CD4-positive, CD25-positive, alpha-beta regulatory T cell (primary cell): ENCODE data around the gene PKD2L2. TPM values are rescaled to one million over a fixed set of nuclear protein-coding genes. Genes with fewer than 3 reads are reported as not detected.
A peak's percentile ranks its signal among the peaks of the same experiment; 100 is the strongest.

ENCODE experiments used
- ATAC-seq, 2 donors: fragments of 150-1000 bp; cut with Tn5 transposase; one replicate each; pipeline ENCODE4 v1.10.0; 2021; ENCODE audit warnings: low read depth in 2 of 2, moderate number of reproducible peaks in 2 of 2, moderate library complexity in 1 of 2
- DNase-seq, 3 donors: peaks; one replicate each; pipeline versions ENCODE4 v3.0.0 to v3.0.0-alpha.2; 2012 to 2022; ENCODE audit warnings: mixed read lengths in 1 of 3
- H3K27ac ChIP-seq: one replicate; pipeline ENCODE4 v1.7.0; 2013; ENCODE audit warnings: mild to moderate bottlenecking, low read length; ENCODE audit not compliant: insufficient read depth, poor library complexity, severe bottlenecking
- H3K27me3 ChIP-seq: one replicate; pipeline ENCODE4 v1.7.0; 2013; ENCODE audit warnings: low read length; ENCODE audit not compliant: control insufficient read depth, insufficient read depth
- H3K36me3 ChIP-seq: one replicate; pipeline ENCODE4 v1.7.0; 2013; ENCODE audit warnings: mild to moderate bottlenecking, low read length, moderate library complexity; ENCODE audit not compliant: control insufficient read depth, insufficient read depth
- H3K4me1 ChIP-seq: 2 replicates; pipeline ENCODE4 v1.7.0; 2013; ENCODE audit warnings: mild to moderate bottlenecking, low read length; ENCODE audit not compliant: insufficient read depth, control insufficient read depth, poor library complexity, severe bottlenecking
- H3K4me3 ChIP-seq: one replicate; pipeline ENCODE4 v1.7.0; 2013; ENCODE audit warnings: low read depth, mild to moderate bottlenecking, low read length, moderate library complexity
- H3K9me3 ChIP-seq, 2 experiments: 1 replicate in 1 of 2; 2 replicates in 1 of 2; pipeline ENCODE4 v1.7.0; 2013; ENCODE audit warnings: low read length in 2 of 2, mild to moderate bottlenecking in 1 of 2, moderate library complexity in 1 of 2; ENCODE audit not compliant: control insufficient read depth in 2 of 2
- H3K27ac Mint-ChIP-seq, 3 donors: one replicate each; pipeline ENCODE4 v1.8.0; 2020 to 2022; ENCODE audit warnings: mild to moderate bottlenecking in 3 of 3, mixed read lengths in 3 of 3, moderate library complexity in 2 of 3
- H3K27me3 Mint-ChIP-seq: one replicate; pipeline ENCODE4 v1.8.0; 2022; ENCODE audit warnings: mild to moderate bottlenecking, mixed read lengths
- H3K36me3 Mint-ChIP-seq: one replicate; pipeline ENCODE4 v1.8.0; 2020; ENCODE audit warnings: mixed read lengths
- H3K4me1 Mint-ChIP-seq, 4 donors: one replicate each; pipeline ENCODE4 v1.8.0; 2020 to 2022; ENCODE audit warnings: mixed read lengths in 4 of 4, mild to moderate bottlenecking in 1 of 4
- H3K4me3 Mint-ChIP-seq, 4 donors: one replicate each; pipeline ENCODE4 v1.8.0; 2020 to 2022; ENCODE audit warnings: mild to moderate bottlenecking in 4 of 4, mixed read lengths in 4 of 4, moderate library complexity in 3 of 4
- H3K9me3 Mint-ChIP-seq, 7 donors: one replicate each; pipeline ENCODE4 v1.8.0; 2020 to 2022; ENCODE audit warnings: mixed read lengths in 7 of 7, mild to moderate bottlenecking in 3 of 7, moderate library complexity in 2 of 7
- polyA plus RNA-seq, 4 donors: library from polyadenylated mRNA; unstranded; fragments of 300-500 nt; fragmentation: Illumina TruSeq; gene quantifications; one replicate each; pipeline ENCODE4 v1.2.3, GENCODE V29; 2021
- total RNA-seq: library from RNA; stranded (reverse); gene quantifications from one replicate; pipeline ENCODE4 v1.2.3, GENCODE V29; 2022

Gene PKD2L2
- total and polyA plus RNA-seq, 5 donors from 2014 or later = 0.22 to 0.60 (median 0.53) TPM; not detected in 1

- H3K4me3 Mint-ChIP-seq = no peak overlapping the region
- H3K27ac Mint-ChIP-seq = peak overlapping the region in 1 of 3 donors; percentile 41
- Histone ChIP-seq H3K36me3 (no peaks in the 10 kb centered on the region), H3K4me1 (no peaks in the 10 kb centered on the region), H3K9me3 (no peaks in the 10 kb centered on the region), H3K4me3 (no peak overlapping the region), H3K27ac (no peak overlapping the region), H3K27me3 (no peaks in the 10 kb centered on the region)
- H3K9me3 Mint-ChIP-seq = no peaks in the 10 kb centered on the region
- H3K4me1 Mint-ChIP-seq = peaks cover 0 to 5% (median 2%) of the 10 kb centered on the region in 4 donors
- DNase-seq (no peak), ATAC-seq (no peak)
- peaks cover 14% of the 10 kb centered on the region for H3K27me3 Mint-ChIP-seq
- peaks cover 12% of the 10 kb centered on the region for H3K36me3 Mint-ChIP-seq
These were observed 18.5 kb upstream of the PKD2L2 start for GRCh38 chr5:137870647-137871339.

DNA sequence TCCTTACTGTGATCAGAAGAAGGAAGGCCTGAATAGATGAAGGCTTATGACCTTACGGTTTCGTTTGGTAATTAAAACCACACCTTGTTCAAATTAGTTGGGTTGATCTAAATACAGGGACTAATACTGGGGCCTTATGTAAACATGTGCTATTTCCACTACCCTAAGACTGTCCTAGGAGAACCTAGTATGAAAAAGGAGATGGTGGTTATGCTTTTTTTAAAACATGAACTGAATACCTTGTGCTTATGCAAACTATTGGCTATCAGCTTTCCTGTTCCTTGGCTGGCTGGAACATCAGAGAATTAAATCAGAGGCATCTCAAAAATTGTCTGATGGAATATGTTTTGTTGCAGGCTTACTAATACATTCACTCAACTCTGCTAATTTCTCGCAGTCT, 17.7 kb upstream of the PKD2L2 start:
- no peak overlapping the region for H3K4me3 Mint-ChIP-seq
- H3K9me3 Mint-ChIP-seq = no peaks in the 10 kb centered on the region

DNA sequence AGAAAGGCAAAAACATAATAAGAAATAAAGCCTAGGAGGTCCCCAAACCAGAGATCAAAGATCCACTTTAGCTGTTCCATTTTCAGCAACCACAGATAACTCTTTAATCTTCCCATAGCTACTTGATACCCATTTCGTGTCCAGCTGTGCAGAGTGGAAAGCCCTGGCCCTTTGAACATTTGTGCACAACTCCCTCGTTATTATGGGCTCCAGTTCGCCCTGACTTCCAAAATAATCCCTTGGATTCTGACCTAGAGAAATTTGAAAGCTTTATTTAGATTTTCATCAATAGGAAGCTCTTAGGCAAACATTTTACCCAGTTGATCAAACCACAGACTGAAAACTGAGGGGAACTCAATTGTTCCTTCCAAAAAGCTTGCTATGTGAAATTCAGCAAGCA, 16.8 kb upstream of the PKD2L2 start:
- H3K4me1 Mint-ChIP-seq = peaks cover 0 to 5% (median 2%) of the 10 kb centered on the region in 4 donors
- no peaks in the 10 kb centered on the region for H3K27me3 ChIP-seq
- H3K4me3 Mint-ChIP-seq = no peak overlapping the region
- no peaks in the 10 kb centered on the region for H3K9me3 Mint-ChIP-seq
- no peak overlapping the region for H3K4me3 ChIP-seq
- peaks cover 15% of the 10 kb centered on the region for H3K27me3 Mint-ChIP-seq
- H3K9me3 ChIP-seq = no peaks in the 10 kb centered on the region
- no peak for ATAC-seq
- DNase-seq = no peak
- no peaks in the 10 kb centered on the region for H3K36me3 ChIP-seq
- no peak overlapping the region for H3K27ac Mint-ChIP-seq
- no peak overlapping the region for H3K27ac ChIP-seq
- no peaks in the 10 kb centered on the region for H3K4me1 ChIP-seq
- peaks cover 5% of the 10 kb centered on the region for H3K36me3 Mint-ChIP-seq

More for the DNA sequence above, 17.7 kb upstream of the PKD2L2 start:
- H3K36me3 Mint-ChIP-seq = peaks cover 12% of the 10 kb centered on the region
- no peak overlapping the region for H3K27ac Mint-ChIP-seq
- no peaks in the 10 kb centered on the region for H3K36me3 ChIP-seq
- ATAC-seq (no peak), DNase-seq (no peak)
- no peak overlapping the region for H3K27ac ChIP-seq
- H3K4me3 ChIP-seq = no peak overlapping the region
- no peaks in the 10 kb centered on the region for H3K27me3 ChIP-seq
- H3K27me3 Mint-ChIP-seq = peaks cover 14% of the 10 kb centered on the region
- no peaks in the 10 kb centered on the region for H3K9me3 ChIP-seq
- peaks cover 0 to 5% (median 2%) of the 10 kb centered on the region in 4 donors for H3K4me1 Mint-ChIP-seq
- no peaks in the 10 kb centered on the region for H3K4me1 ChIP-seq

- Histone ChIP-seq H3K4me1 (no peaks in the 10 kb centered on the region), H3K27me3 (no peaks in the 10 kb centered on the region), H3K4me3 (no peak overlapping the region), H3K9me3 (no peaks in the 10 kb centered on the region), H3K27ac (no peak overlapping the region), H3K36me3 (no peaks in the 10 kb centered on the region)
- Mint-ChIP-seq H3K27ac (no peak overlapping the region), H3K4me3 (no peak overlapping the region), H3K27me3 (peaks cover 16% of the 10 kb centered on the region), H3K4me1 (peaks cover 0 to 4% (median 0%) of the 10 kb centered on the region in 4 donors), H3K36me3 (no peaks in the 10 kb centered on the region), H3K9me3 (no peaks in the 10 kb centered on the region)
- DNase-seq (no peak), ATAC-seq (no peak)
These were observed 13.2 kb upstream of the PKD2L2 start for GRCh38 chr5:137876101-137876500.

DNA sequence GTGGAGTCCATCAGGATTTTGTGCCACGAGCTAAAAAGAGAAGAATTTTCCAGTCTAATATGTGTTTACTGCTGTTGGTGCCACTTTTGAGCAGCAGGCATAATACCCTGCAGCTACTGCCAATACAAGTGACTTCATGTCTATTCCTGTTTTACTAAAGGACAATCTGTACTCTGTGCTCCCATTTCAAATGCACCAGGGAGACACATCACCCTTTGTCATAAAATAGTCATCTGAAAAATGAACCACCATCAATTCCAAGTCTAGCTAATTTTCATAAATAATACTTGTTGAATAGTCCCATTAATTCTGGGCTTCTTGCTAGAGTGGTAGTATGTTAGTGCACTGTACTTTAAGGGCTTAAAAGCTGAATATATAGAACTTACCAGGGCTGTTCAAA, 8.9 kb upstream of the PKD2L2 start:
- DNase-seq (no peak), ATAC-seq (no peak)
- Mint-ChIP-seq H3K27ac (no peak overlapping the region), H3K4me3 (no peak overlapping the region), H3K9me3 (no peaks in the 10 kb centered on the region), H3K4me1 (no peaks in the 10 kb centered on the region), H3K27me3 (peaks cover 4% of the 10 kb centered on the region), H3K36me3 (peaks cover 7% of the 10 kb centered on the region)
- no peaks in the 10 kb centered on the region for H3K9me3 ChIP-seq
- H3K27ac ChIP-seq = no peak overlapping the region
- H3K36me3 ChIP-seq = no peaks in the 10 kb centered on the region
- H3K4me3 ChIP-seq = no peak overlapping the region
- no peaks in the 10 kb centered on the region for H3K4me1 ChIP-seq
- H3K27me3 ChIP-seq = no peaks in the 10 kb centered on the region

DNA sequence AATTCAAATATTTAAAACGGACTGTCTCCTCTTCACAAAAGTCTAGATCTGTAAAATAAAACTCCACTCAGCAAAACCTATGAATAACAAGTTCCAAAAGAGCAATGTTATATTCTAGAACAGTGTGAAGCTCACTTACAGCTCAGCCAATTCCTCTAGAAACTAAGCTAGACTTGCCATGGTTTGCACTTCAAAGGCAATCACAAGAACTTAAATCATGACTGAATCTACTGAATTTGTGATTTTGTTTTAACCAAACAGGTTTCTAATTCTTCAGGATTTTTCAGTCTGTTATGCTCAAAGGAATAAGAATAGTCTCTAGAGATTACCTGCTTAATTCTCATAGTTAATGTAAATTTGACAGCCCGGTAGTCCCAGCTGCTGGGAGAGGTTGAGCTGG, 1.4 kb upstream of the PKD2L2 start:
- Histone ChIP-seq H3K4me1 (peaks cover 7% of the 10 kb centered on the region), H3K4me3 (peak overlapping the region; percentile 4), H3K36me3 (no peaks in the 10 kb centered on the region), H3K27me3 (no peaks in the 10 kb centered on the region), H3K27ac (no peak overlapping the region), H3K9me3 (no peaks in the 10 kb centered on the region)
- peak in 1 of 3 donors; percentile 10 for DNase-seq
- Mint-ChIP-seq H3K36me3 (peaks cover 2% of the 10 kb centered on the region), H3K27ac (peak overlapping the region in 1 of 3 donors; percentile 87), H3K9me3 (no peaks in the 10 kb centered on the region), H3K4me3 (peak overlapping the region in 3 of 4 donors; percentile 52 to 95 (median 92)), H3K4me1 (peaks cover 4 to 29% (median 12%) of the 10 kb centered on the region in 4 donors), H3K27me3 (peaks cover 5% of the 10 kb centered on the region)
- ATAC-seq = no peak

DNA sequence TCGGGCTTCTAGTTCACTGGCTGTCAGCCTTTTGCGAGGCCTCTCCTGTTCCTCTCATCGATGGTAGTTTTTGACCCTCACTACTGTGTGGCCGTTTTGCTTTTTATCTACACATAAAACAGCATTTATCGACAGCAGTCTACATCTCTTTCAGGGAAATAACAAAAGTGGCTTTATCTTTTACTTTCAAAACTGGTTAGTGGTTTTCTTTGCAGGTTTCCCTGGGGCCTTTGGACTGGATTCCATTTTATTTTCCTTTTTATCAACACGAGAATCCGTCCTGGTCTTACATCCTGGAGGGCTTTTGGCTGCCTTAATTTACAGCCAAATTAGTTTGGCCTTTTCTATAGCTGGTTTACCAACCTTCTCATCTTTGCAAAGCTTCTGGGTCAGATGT, 793 bp upstream of the PKD2L2 start:
- H3K27me3 ChIP-seq = no peaks in the 10 kb centered on the region
- Mint-ChIP-seq H3K27ac (peak overlapping the region; percentile 87 to 97 (median 97)), H3K4me3 (peak overlapping the region; percentile 88 to 95 (median 92)), H3K4me1 (peaks cover 4 to 29% (median 12%) of the 10 kb centered on the region in 4 donors), H3K9me3 (no peaks in the 10 kb centered on the region), H3K27me3 (peaks cover 5% of the 10 kb centered on the region), H3K36me3 (no peaks in the 10 kb centered on the region)
- peak overlapping the region; percentile 91 for H3K4me3 ChIP-seq
- H3K4me1 ChIP-seq = peaks cover 7% of the 10 kb centered on the region
- H3K36me3 ChIP-seq = no peaks in the 10 kb centered on the region
- no peaks in the 10 kb centered on the region for H3K9me3 ChIP-seq
- H3K27ac ChIP-seq = peak overlapping the region; percentile 75
- DNase-seq (no peak), ATAC-seq (no peak)

DNA sequence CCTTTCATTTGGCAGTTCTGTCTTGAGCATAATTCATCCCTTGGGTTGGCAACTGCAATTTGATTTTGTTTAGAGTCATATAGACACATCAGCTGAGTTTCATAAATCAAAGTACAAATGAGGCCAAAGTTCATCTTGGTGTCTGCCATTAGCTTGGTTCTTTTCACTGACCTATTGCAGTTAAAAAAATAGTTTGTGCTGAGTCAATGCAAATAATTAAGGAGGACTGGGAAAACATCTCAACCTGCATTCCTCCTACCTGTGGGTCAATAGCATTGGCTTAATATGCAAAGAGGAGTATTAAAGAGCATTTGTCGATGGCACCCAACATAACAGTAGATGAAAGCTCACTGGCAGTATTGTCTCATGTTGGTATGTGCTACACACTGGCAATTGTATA, 1.6 kb downstream of the PKD2L2 start:
- Histone ChIP-seq H3K27ac (no peak overlapping the region), H3K36me3 (no peaks in the 10 kb centered on the region), H3K4me3 (no peak overlapping the region), H3K27me3 (no peaks in the 10 kb centered on the region), H3K4me1 (peaks cover 7% of the 10 kb centered on the region), H3K9me3 (no peaks in the 10 kb centered on the region)
- H3K27ac Mint-ChIP-seq = no peak overlapping the region
- H3K36me3 Mint-ChIP-seq = no peaks in the 10 kb centered on the region
- H3K27me3 Mint-ChIP-seq = peaks cover 5% of the 10 kb centered on the region
- H3K9me3 Mint-ChIP-seq = no peaks in the 10 kb centered on the region
- H3K4me3 Mint-ChIP-seq = peak overlapping the region in 1 of 4 donors; percentile 33
- no peak for ATAC-seq
- peaks cover 4 to 29% (median 12%) of the 10 kb centered on the region in 4 donors for H3K4me1 Mint-ChIP-seq
- DNase-seq = no peak
